ENCODE measurements around the gene MEGF8. TPM values are rescaled to one million over a fixed set of nuclear protein-coding genes. Genes with fewer than 3 reads are reported as not detected.

Gene MEGF8
- total RNA-seq, 4 donors from 2014 or later, result 6.4 to 11.1 (median 10.3) TPM

DNA sequence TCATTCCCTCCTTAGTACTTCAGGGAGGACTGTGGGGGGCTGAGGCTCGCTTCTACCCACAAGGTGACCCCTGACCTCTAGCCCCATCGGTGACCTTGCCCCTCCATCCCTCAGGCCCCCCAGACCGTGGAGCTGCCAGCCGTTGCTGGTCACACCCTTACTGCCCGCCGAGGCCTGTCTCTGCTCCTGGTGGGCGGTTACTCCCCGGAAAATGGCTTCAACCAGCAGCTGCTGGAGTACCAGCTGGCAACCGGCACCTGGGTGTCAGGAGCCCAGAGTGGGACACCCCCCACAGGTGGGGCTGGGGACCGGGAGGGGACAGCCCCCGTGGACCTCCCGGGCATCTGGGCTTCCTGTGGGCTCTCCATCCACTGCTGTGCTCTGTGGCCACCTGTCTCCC, 31.9 kb downstream of the MEGF8 start:
- DNase-seq, result no peak

GRCh38 chr19:42360787-42361544, 35.5 kb downstream of the MEGF8 start:
- Histone ChIP-seq H3K27me3 (no peaks in the 10 kb centered on the region), H3K27ac (no peak overlapping the region), H3K36me3 (peaks cover 8 to 86% (median 10%) of the 10 kb centered on the region in 3 donors), H3K9me3 (no peaks in the 10 kb centered on the region), H3K4me1 (peaks cover 0 to 9% (median 0%) of the 10 kb centered on the region in 3 donors), H3K4me3 (no peak overlapping the region)
- intact Hi-C loops (cut with DNase I), result no loop called here
- DNase-seq, result no peak
- 94 to 97% methylated on average over 9 to 12 of the region's 16 CpGs for WGBS, 2 donors
- TF ChIP-seq, protein P1, sequence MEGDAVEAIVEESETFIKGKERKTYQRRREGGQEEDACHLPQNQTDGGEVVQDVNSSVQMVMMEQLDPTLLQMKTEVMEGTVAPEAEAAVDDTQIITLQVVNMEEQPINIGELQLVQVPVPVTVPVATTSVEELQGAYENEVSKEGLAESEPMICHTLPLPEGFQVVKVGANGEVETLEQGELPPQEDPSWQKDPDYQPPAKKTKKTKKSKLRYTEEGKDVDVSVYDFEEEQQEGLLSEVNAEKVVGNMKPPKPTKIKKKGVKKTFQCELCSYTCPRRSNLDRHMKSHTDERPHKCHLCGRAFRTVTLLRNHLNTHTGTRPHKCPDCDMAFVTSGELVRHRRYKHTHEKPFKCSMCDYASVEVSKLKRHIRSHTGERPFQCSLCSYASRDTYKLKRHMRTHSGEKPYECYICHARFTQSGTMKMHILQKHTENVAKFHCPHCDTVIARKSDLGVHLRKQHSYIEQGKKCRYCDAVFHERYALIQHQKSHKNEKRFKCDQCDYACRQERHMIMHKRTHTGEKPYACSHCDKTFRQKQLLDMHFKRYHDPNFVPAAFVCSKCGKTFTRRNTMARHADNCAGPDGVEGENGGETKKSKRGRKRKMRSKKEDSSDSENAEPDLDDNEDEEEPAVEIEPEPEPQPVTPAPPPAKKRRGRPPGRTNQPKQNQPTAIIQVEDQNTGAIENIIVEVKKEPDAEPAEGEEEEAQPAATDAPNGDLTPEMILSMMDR (IDR thresholded peaks at IDR 0.05), result no peak
- no peak for TF ChIP-seq POLR2A (IDR thresholded peaks at IDR 0.05)

More for the DNA sequence above, 31.9 kb downstream of the MEGF8 start:
- Histone ChIP-seq H3K27me3 (no peaks in the 10 kb centered on the region), H3K36me3 (peaks cover 8 to 99% (median 10%) of the 10 kb centered on the region in 3 donors), H3K27ac (no peak overlapping the region), H3K9me3 (no peaks in the 10 kb centered on the region), H3K4me1 (peaks cover 0 to under 1% (median 0%) of the 10 kb centered on the region in 3 donors), H3K4me3 (no peak overlapping the region)
- WGBS, 2 donors, result 90% methylated on average over 2 of the region's 12 CpGs; no CpG with 5 or more reads in 1 of the 2 donors
- no peak for TF ChIP-seq POLR2A (IDR thresholded peaks at IDR 0.05)
- TF ChIP-seq, protein P1 (IDR thresholded peaks at IDR 0.05), result no peak
- intact Hi-C loops (cut with DNase I), result no loop called here

- H3K27ac ChIP-seq, result no peak overlapping the region
- H3K4me1 ChIP-seq, result peaks cover 0 to 9% (median 0%) of the 10 kb centered on the region in 3 donors
- 86 to 87% methylated on average over 2 to 7 of the region's 7 CpGs for WGBS, 2 donors
- H3K4me3 ChIP-seq, result no peak overlapping the region
- no peaks in the 10 kb centered on the region for H3K9me3 ChIP-seq
- H3K27me3 ChIP-seq, result no peaks in the 10 kb centered on the region
- intact Hi-C loops (cut with DNase I), result no loop called here
- DNase-seq, result no peak
- peaks cover 8 to 81% (median 8%) of the 10 kb centered on the region in 3 donors for H3K36me3 ChIP-seq
- no peak for TF ChIP-seq POLR2A (IDR thresholded peaks at IDR 0.05)
- TF ChIP-seq, protein P1 (IDR thresholded peaks at IDR 0.05), result no peak
These were observed 36.1 kb downstream of the MEGF8 start for GRCh38 chr19:42361545-42361910.

DNA sequence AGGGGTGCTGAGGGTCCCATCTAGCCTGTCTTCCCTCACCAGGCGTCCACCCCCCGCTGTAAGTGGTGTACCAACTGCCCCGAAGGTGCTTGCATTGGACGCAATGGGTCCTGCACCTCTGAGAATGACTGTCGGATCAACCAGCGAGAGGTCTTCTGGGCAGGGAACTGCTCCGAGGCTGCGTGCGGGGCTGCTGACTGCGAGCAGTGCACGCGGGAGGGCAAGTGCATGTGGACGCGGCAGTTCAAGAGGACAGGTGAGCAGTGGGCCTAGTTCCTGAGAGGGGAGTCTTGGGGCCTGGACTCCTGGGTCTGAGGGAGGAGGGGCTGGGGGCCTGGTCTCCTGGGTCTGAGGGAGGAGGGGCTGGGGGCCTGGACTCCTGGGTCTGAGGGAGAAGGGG, 36.9 kb downstream of the MEGF8 start:
- Histone ChIP-seq H3K27ac (no peak overlapping the region), H3K36me3 (peaks cover 0 to 73% (median 5%) of the 10 kb centered on the region in 3 donors), H3K4me1 (peaks cover 0 to 9% (median 0%) of the 10 kb centered on the region in 3 donors), H3K27me3 (no peaks in the 10 kb centered on the region), H3K4me3 (no peak overlapping the region), H3K9me3 (no peaks in the 10 kb centered on the region)
- no peak for TF ChIP-seq POLR2A (IDR thresholded peaks at IDR 0.05)
- TF ChIP-seq, protein P1 (IDR thresholded peaks at IDR 0.05), result no peak
- no peak for DNase-seq
- WGBS, 2 donors, result 85 to 100% methylated on average over 2 to 4 of the region's 14 CpGs
- intact Hi-C loops (cut with DNase I), result no loop called here

DNA sequence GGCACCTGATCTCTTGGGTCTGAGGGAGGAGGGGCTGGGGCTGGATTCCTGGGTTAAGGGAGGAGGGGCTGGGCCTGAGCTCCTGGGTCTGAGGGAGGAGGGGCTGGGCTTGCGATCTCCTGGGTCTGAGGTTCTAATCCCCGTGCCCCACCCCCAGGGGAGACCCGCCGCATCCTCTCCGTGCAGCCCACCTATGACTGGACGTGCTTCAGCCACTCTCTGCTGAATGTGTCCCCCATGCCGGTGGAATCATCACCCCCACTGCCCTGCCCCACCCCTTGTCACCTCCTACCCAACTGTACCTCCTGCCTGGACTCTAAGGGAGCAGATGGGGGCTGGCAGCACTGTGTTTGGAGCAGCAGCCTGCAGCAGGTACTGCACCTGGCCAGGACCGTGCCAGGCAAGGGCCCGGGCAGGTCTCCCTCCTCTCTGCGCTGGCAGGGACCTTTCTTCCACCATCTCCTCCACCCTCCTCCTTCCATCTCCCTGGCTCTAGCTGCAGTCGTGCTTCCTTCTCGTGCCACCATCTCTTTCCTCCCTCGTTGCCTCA, 37.5 kb downstream of the MEGF8 start:
- no peak for DNase-seq
- Histone ChIP-seq H3K36me3 (peaks cover 0 to 66% (median 5%) of the 10 kb centered on the region in 3 donors), H3K4me3 (no peak overlapping the region), H3K4me1 (peaks cover 0 to 9% (median 0%) of the 10 kb centered on the region in 3 donors), H3K9me3 (no peaks in the 10 kb centered on the region), H3K27me3 (no peaks in the 10 kb centered on the region), H3K27ac (no peak overlapping the region)
- TF ChIP-seq POLR2A (IDR thresholded peaks at IDR 0.05), result no peak
- TF ChIP-seq, protein P1 (IDR thresholded peaks at IDR 0.05), result no peak
- WGBS, 2 donors, result 90 to 94% methylated on average over 6 of the region's 13 CpGs
- intact Hi-C loops (cut with DNase I), result no loop called here

All from esophagus squamous epithelium (tissue), 5 donors.